Pancreas (tissue), 10 donors: ENCODE measurements around the gene NRAP. TPM values are rescaled to one million over a fixed set of nuclear protein-coding genes. Genes with fewer than 3 reads are reported as not detected.
A peak's percentile ranks its signal among the peaks of the same experiment; 100 is the strongest.

Experiments
- ATAC-seq, 4 donors: fragments of 200-7000 bp; cut with Tn5 transposase; one replicate each; pipeline versions ENCODE4 v1.8.0 to v1.9.1; 2020; ENCODE audit warnings: mild to moderate bottlenecking in 4 of 4, moderate library complexity in 4 of 4
- DNase-seq, 6 donors: peaks; one replicate each; pipeline ENCODE4 v3.0.0-alpha.2; 2020
- FAIRE-seq: peaks from 2 replicates; lab custom pipeline; 2012; peaks lifted over from hg19 to GRCh38; lab: Jason Lieb, UNC
- H3K27ac ChIP-seq, 4 donors: fragments of 200-600 bp; sonication (generic); 1 replicate in 3 of 4; 2 replicates in 1 of 4; pipeline versions ENCODE4 v1.5.0 to v1.8.0; 2020
- H3K27me3 ChIP-seq, 4 donors: fragments of 200-600 bp; one replicate each; pipeline ENCODE4 v1.8.0; 2021
- H3K36me3 ChIP-seq, 3 donors: fragments of 200-600 bp; sonication (generic) in 1 of 3; one replicate each; pipeline versions ENCODE4 v1.5.0 to v1.8.0; 2020 to 2021
- H3K4me1 ChIP-seq, 3 donors: fragments of 200-600 bp; one replicate each; pipeline ENCODE4 v1.8.0; 2021
- H3K4me3 ChIP-seq, 4 donors: fragments of 200-600 bp; sonication (generic) in 2 of 4; one replicate each; pipeline versions ENCODE4 v1.5.0 to v1.8.0; 2020 to 2021
- H3K9me3 ChIP-seq, 4 donors: fragments of 200-600 bp; one replicate each; pipeline ENCODE4 v1.8.0; 2021
- WGBS, 2 donors: extraction: QIAGEN DNeasy Blood & Tissue Kit; methylation state at CpG; one replicate each; pipeline ENCODE4 v1.1.7; 2013; 5-methylcytosine and 5-hydroxymethylcytosine counted together
- intact Hi-C, 3 donors: fragments of 100-400 bp; cut with DNase I; formaldehyde crosslinking; loops; one replicate each; pipeline versions ENCODE4 v1.11.1 to v1.14.2; 2022
- polyA plus RNA-seq, 2 donors: library from polyadenylated mRNA; stranded (reverse); fragments of 200-250 nt; gene quantifications; one replicate each; pipeline ENCODE4 v1.2.3, GENCODE V29; 2013
- total RNA-seq, 6 donors: library from RNA; stranded (reverse); fragmentation: NEBNext Ultra II Directional in 4 of 6; extraction: Animal tissue kit (Norgen Biotek cat#: 25700) in 4 of 6; gene quantifications; one replicate each; pipeline versions ENCODE4 v1.2.1 to v1.2.4, GENCODE V29; 2021 to 2023
- TF ChIP-seq, protein P1 (sequence below), 4 donors: fragments of 200-600 bp; sonication (generic) in 3 of 4; IDR thresholded peaks; one replicate each; pipeline versions ENCODE4 v1.5.0 to v1.8.0; 2021; ENCODE audit warnings: antibody characterized with exemption in 4 of 4
- donor health status: healthy with polysubstance abuse.
- donor health status: DM: no; HTN: no; CAD: no; lungs with moderate emphysema.
- donor health status: DM: no; HTN: no; CAD: no.
- donor health status: control.
- donor health status: control.
- donor health status: Bipolar disorder and iron deficiency.
- donor health status: DM: yes; HTN: yes; CAD: no.
- donor health status: DM: no; HTN: no; CAD: no.
- donor health status: DM: no; HTN: no; CAD: no.
- donor health status: DM: yes; HTN: yes; CAD: no.

Gene NRAP
- total and polyA plus RNA-seq, 8 donors, result 0.03 to 0.67 (median 0.04) TPM; not detected in 1

DNA sequence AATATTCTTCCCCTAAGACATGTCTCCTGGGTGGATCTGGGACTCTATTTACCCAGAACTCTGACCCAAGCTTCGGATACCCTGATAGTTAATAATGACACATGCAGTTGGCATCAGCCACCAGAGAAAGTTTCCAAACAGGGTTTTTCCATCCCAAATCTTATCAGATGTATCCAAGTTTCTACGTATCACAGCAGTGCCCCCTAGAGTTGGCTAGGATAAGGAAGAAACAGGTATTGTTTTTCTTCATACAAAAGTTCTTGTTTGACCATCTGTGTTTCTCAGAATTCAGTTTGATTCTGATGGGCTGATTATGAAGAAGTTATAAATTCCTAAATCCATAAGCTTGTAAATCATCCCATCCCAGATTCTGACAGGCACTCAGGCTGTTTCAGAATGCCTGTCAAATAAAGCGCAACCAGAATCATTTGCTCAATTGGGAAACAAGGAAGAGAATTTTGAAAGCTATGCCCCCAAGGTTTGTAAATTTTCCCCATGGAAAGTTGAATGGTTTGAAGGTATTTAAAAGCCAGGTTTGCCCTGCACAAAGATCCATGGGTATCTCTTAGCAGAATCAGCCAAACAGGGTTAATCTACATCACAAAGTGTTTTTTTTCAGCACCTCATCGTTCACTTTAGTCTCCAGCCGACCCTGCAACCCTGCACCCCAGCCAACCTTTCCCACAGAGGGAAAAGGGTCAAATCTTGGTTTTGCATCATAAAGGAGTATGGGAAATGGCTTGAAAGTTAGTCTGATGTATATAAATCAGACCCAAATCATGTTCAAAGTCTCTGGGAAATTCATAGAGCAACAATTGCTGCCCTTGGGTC, 47.4 kb downstream of the NRAP start:
- H3K4me1 ChIP-seq, result peaks cover 6 to 17% (median 14%) of the 10 kb centered on the region in 3 donors
- no peak overlapping the region for H3K4me3 ChIP-seq
- DNase-seq (peak in 1 of 6 donors; percentile 28), ATAC-seq (peak in 1 of 4 donors; percentile 16), FAIRE-seq (no peak)
- intact Hi-C loops, result no loop called here
- WGBS, 2 donors, result 22 to 25% methylated on average over 5 of the region's 5 CpGs
- H3K27ac ChIP-seq, result no peak overlapping the region
- H3K36me3 ChIP-seq, result no peaks in the 10 kb centered on the region
- no peaks in the 10 kb centered on the region for H3K27me3 ChIP-seq
- H3K9me3 ChIP-seq, result no peaks in the 10 kb centered on the region
- TF ChIP-seq, protein P1, sequence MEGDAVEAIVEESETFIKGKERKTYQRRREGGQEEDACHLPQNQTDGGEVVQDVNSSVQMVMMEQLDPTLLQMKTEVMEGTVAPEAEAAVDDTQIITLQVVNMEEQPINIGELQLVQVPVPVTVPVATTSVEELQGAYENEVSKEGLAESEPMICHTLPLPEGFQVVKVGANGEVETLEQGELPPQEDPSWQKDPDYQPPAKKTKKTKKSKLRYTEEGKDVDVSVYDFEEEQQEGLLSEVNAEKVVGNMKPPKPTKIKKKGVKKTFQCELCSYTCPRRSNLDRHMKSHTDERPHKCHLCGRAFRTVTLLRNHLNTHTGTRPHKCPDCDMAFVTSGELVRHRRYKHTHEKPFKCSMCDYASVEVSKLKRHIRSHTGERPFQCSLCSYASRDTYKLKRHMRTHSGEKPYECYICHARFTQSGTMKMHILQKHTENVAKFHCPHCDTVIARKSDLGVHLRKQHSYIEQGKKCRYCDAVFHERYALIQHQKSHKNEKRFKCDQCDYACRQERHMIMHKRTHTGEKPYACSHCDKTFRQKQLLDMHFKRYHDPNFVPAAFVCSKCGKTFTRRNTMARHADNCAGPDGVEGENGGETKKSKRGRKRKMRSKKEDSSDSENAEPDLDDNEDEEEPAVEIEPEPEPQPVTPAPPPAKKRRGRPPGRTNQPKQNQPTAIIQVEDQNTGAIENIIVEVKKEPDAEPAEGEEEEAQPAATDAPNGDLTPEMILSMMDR (IDR thresholded peaks at IDR 0.05), result peak in 3 of 4 donors; percentile 19 to 22 (median 21)

DNA sequence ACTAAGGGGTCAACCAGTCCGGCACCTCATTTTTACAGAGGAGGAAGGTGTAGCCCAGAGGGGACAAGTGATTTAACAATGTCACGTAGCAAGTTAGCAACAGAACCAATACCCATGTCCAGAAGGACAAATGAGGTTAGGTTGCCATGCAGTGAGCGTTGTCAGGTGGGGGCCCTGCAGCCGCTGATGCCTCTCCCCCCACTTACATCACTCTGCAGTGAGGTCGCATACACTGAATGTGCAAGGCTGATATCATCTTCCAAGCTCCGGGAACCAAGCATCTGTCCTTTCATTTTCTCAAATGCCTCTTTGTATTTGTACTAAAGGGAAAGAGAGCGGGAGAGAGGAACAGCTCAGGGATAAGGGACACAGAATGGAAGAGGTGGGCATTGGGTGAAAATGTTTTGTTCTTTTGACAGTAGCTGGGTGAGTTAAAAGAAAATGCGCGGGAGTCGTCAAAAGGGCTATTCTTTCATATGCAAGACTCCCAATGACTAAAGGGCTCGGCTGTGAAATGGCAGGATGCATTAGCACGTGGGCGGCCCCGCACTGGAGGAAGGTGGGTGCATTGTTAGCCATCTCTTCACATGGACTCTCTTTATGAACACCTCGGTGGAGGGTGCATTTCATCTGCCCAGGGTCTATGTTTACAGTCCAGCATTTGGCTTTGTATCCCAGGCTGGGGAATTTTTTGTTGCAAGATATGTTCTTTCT, 49.7 kb downstream of the NRAP start:
- TF ChIP-seq, protein P1 (IDR thresholded peaks at IDR 0.05), result no peak

GRCh38 chr10:113613427-113613826, 50.4 kb downstream of the NRAP start:
- Histone ChIP-seq H3K27ac (no peak overlapping the region), H3K4me1 (peaks cover 6 to 14% (median 6%) of the 10 kb centered on the region in 3 donors), H3K27me3 (no peaks in the 10 kb centered on the region), H3K9me3 (no peaks in the 10 kb centered on the region), H3K4me3 (no peak overlapping the region), H3K36me3 (no peaks in the 10 kb centered on the region)
- intact Hi-C loops, result no loop called here
- TF ChIP-seq, protein P1 (IDR thresholded peaks at IDR 0.05), result no peak
- FAIRE-seq (no peak), DNase-seq (no peak), ATAC-seq (no peak)
- 84 to 88% methylated on average over 2 of the region's 2 CpGs for WGBS, 2 donors

More for the DNA sequence above, 49.7 kb downstream of the NRAP start:
- ATAC-seq, result no peak
- DNase-seq, result no peak
- peaks cover 6 to 14% (median 10%) of the 10 kb centered on the region in 3 donors for H3K4me1 ChIP-seq
- no peak overlapping the region for H3K27ac ChIP-seq
- no peak for FAIRE-seq
- H3K27me3 ChIP-seq, result no peaks in the 10 kb centered on the region
- intact Hi-C loops, result no loop called here
- H3K4me3 ChIP-seq, result no peak overlapping the region
- H3K9me3 ChIP-seq, result no peaks in the 10 kb centered on the region
- H3K36me3 ChIP-seq, result no peaks in the 10 kb centered on the region
- 83 to 85% methylated on average over 15 of the region's 15 CpGs for WGBS, 2 donors

- DNase-seq, result peak; percentile 67 to 84 (median 72)
- peak; percentile 75 to 88 (median 84) for ATAC-seq
- H3K4me3 ChIP-seq, result no peak overlapping the region
- peaks cover 0 to 14% (median 6%) of the 10 kb centered on the region in 3 donors for H3K4me1 ChIP-seq
- FAIRE-seq, result no peak
- WGBS, 2 donors, result 27 to 39% methylated on average over 3 of the region's 3 CpGs
- no peaks in the 10 kb centered on the region for H3K27me3 ChIP-seq
- H3K27ac ChIP-seq, result peak overlapping the region in 1 of 4 donors; percentile 54
- no peaks in the 10 kb centered on the region for H3K9me3 ChIP-seq
- intact Hi-C loops, result no loop called here
- H3K36me3 ChIP-seq, result no peaks in the 10 kb centered on the region
- TF ChIP-seq, protein P1 (IDR thresholded peaks at IDR 0.05), result no peak
Observed at GRCh38 chr10:113612154-113612553, 51.7 kb downstream of the NRAP start.
